Neuronal stem cell (in vitro differentiated cells): ENCODE measurements around the gene FAM241B.

ENCODE experiments used
- DNase-seq: peaks from one replicate; pipeline ENCODE4 v3.0.0-alpha.2; 2013; ENCODE audit warnings: low spot score
- H2AFZ ChIP-seq: one replicate; pipeline ENCODE4 v1.6.1; 2013; ENCODE audit warnings: mild to moderate bottlenecking, low read length, inconsistent platforms
- H2AK5ac ChIP-seq: 2 replicates; pipeline ENCODE4 v1.6.1; 2013; ENCODE audit warnings: low read depth, mild to moderate bottlenecking, inconsistent platforms, low read length, moderate library complexity, mixed read lengths
- H2BK120ac ChIP-seq: 2 replicates; pipeline ENCODE4 v1.6.1; 2013; ENCODE audit warnings: low read depth, mild to moderate bottlenecking, inconsistent platforms, low read length, moderate library complexity, mixed read lengths
- H2BK12ac ChIP-seq: one replicate; pipeline ENCODE4 v1.6.1; 2013; ENCODE audit warnings: low read length, inconsistent platforms
- H2BK15ac ChIP-seq: 2 replicates; pipeline ENCODE4 v1.6.1; 2013; ENCODE audit warnings: mild to moderate bottlenecking, low read length, inconsistent platforms, mixed read lengths
- H2BK5ac ChIP-seq: one replicate; pipeline ENCODE4 v1.6.1; 2013; ENCODE audit warnings: inconsistent platforms, mild to moderate bottlenecking, low read length, moderate library complexity
- H3K14ac ChIP-seq: one replicate; pipeline ENCODE4 v1.6.1; 2013; ENCODE audit warnings: low read length, inconsistent platforms
- H3K18ac ChIP-seq: 2 replicates; pipeline ENCODE4 v1.6.1; 2013; ENCODE audit warnings: low read length, inconsistent platforms
- H3K23ac ChIP-seq: 2 replicates; pipeline ENCODE4 v1.6.1; 2013; ENCODE audit warnings: low read depth, mild to moderate bottlenecking, mixed read lengths, low read length, inconsistent platforms; ENCODE audit not compliant: poor library complexity
- H3K27ac ChIP-seq: replicated peaks from 3 replicates; pipeline ENCODE4 v1.5.1; 2013; ENCODE audit warnings: low read length, inconsistent platforms
- H3K27me3 ChIP-seq, 3 experiments: 2 replicates each; pipeline ENCODE4 v1.6.1; 2013; ENCODE audit warnings: low read length in 3 of 3, mild to moderate bottlenecking in 2 of 3, inconsistent platforms in 1 of 3, low read depth in 1 of 3, mixed read lengths in 1 of 3, moderate library complexity in 1 of 3; ENCODE audit not compliant: control insufficient read depth in 3 of 3, insufficient read depth in 3 of 3
- H3K36me3 ChIP-seq, 2 donors: replicated peaks in 1 of 2; 2 replicates each; pipeline ENCODE4 v1.6.1; 2013; ENCODE audit warnings: low read length in 2 of 2; ENCODE audit not compliant: control insufficient read depth in 2 of 2, insufficient read depth in 2 of 2
- H3K4ac ChIP-seq: 2 replicates; pipeline ENCODE4 v1.6.1; 2013; ENCODE audit warnings: inconsistent platforms, mild to moderate bottlenecking, low read length, moderate library complexity
- H3K4me1 ChIP-seq, 2 donors: 1 replicate in 1 of 2; 2 replicates in 1 of 2; pipeline ENCODE4 v1.6.1; 2013; ENCODE audit warnings: low read length in 2 of 2, low read depth in 1 of 2; ENCODE audit not compliant: control insufficient read depth in 2 of 2, insufficient read depth in 1 of 2
- H3K4me2 ChIP-seq: one replicate; pipeline ENCODE4 v1.6.1; 2013; ENCODE audit warnings: mild to moderate bottlenecking, low read length, inconsistent platforms; ENCODE audit not compliant: insufficient read depth, poor library complexity, severe bottlenecking
- H3K4me3 ChIP-seq, 2 donors: 2 replicates each; pipeline ENCODE4 v1.5.1; 2013; ENCODE audit warnings: low read length in 2 of 2, mild to moderate bottlenecking in 2 of 2, inconsistent platforms in 1 of 2, moderate library complexity in 1 of 2
- H3K79me1 ChIP-seq: one replicate; pipeline ENCODE4 v1.6.1; 2013; ENCODE audit warnings: low read depth, mild to moderate bottlenecking, inconsistent platforms, low read length, moderate library complexity
- H3K9ac ChIP-seq: one replicate; pipeline ENCODE4 v1.6.1; 2013; ENCODE audit warnings: mild to moderate bottlenecking, low read depth, low read length, inconsistent platforms; ENCODE audit not compliant: poor library complexity
- H3K9me3 ChIP-seq, 2 donors: replicated peaks in 1 of 2; 2 replicates each; pipeline versions ENCODE3 to v1.6.1; 2013; ENCODE audit warnings: low read length in 2 of 2, mild to moderate bottlenecking in 2 of 2, inconsistent platforms in 1 of 2, low read depth in 1 of 2, mixed read lengths in 1 of 2, moderate library complexity in 1 of 2; ENCODE audit not compliant: control insufficient read depth in 2 of 2, insufficient read depth in 1 of 2
- H4K8ac ChIP-seq: one replicate; pipeline ENCODE4 v1.6.1; 2013; ENCODE audit warnings: low read depth, mild to moderate bottlenecking, inconsistent platforms, low read length, moderate library complexity
- H4K91ac ChIP-seq: one replicate; pipeline ENCODE4 v1.6.1; 2013; ENCODE audit warnings: low read length, low read depth, mild to moderate bottlenecking, inconsistent platforms; ENCODE audit not compliant: poor library complexity
- WGBS, 2 donors: extraction: QIAGEN DNeasy Blood & Tissue Kit; methylation state at CpG; one replicate each; pipeline ENCODE4 v1.1.7; 2013; ENCODE audit warnings: missing lambda C conversion rate in 2 of 2, mixed read lengths in 1 of 2; ENCODE audit not compliant: insufficient read length in 2 of 2, insufficient replicate concordance in 1 of 2; ENCODE audit errors: extremely low coverage in 2 of 2; 5-methylcytosine and 5-hydroxymethylcytosine counted together

FAM241B gene

GRCh38 chr10:69614130-69614529 lies 15.9 kb upstream of the FAM241B start:
- H3K23ac ChIP-seq, result no peak overlapping the region
- H2BK120ac ChIP-seq, result no peak overlapping the region
- H2BK15ac ChIP-seq, result no peak overlapping the region
- H3K14ac ChIP-seq, result no peak overlapping the region
- no peak overlapping the region for H3K9ac ChIP-seq
- no CpG with 5 or more reads among the region's 1 CpG for WGBS, 2 donors
- no peak overlapping the region for H2AFZ ChIP-seq
- no peak overlapping the region for H2AK5ac ChIP-seq
- no peaks in the 10 kb centered on the region for H3K79me1 ChIP-seq
- H3K4ac ChIP-seq, result no peak overlapping the region
- H3K18ac ChIP-seq, result no peak overlapping the region
- H3K27ac ChIP-seq, result no peak overlapping the region
- H3K4me3 ChIP-seq, result no peak overlapping the region
- no peak overlapping the region for H3K4me2 ChIP-seq
- no peak overlapping the region for H4K8ac ChIP-seq
- no peak overlapping the region for H4K91ac ChIP-seq
- no peak overlapping the region for H2BK5ac ChIP-seq
- peaks cover 0 to 19% (median 0%) of the 10 kb centered on the region in 3 experiments for H3K27me3 ChIP-seq
- peaks cover 0 to 4% of the 10 kb centered on the region in 2 donors for H3K9me3 ChIP-seq
- no peak overlapping the region for H2BK12ac ChIP-seq
- no peaks in the 10 kb centered on the region for H3K4me1 ChIP-seq
- DNase-seq, result no peak
- H3K36me3 ChIP-seq, result no peaks in the 10 kb centered on the region

GRCh38 chr10:69616358-69616757 lies 13.7 kb upstream of the FAM241B start:
- H4K8ac ChIP-seq, result no peak overlapping the region
- H2AFZ ChIP-seq, result no peak overlapping the region
- peaks cover 0 to 9% of the 10 kb centered on the region in 2 donors for H3K4me1 ChIP-seq
- no peak overlapping the region for H2BK5ac ChIP-seq
- H2AK5ac ChIP-seq, result no peak overlapping the region
- no peaks in the 10 kb centered on the region for H3K79me1 ChIP-seq
- no peak overlapping the region for H3K4me3 ChIP-seq
- H2BK120ac ChIP-seq, result no peak overlapping the region
- H3K27ac ChIP-seq, result no peak overlapping the region
- H2BK15ac ChIP-seq, result no peak overlapping the region
- no peak for DNase-seq
- no peak overlapping the region for H2BK12ac ChIP-seq
- no peaks in the 10 kb centered on the region for H3K36me3 ChIP-seq
- H3K9me3 ChIP-seq, result peaks cover 0 to 3% of the 10 kb centered on the region in 2 donors
- no peak overlapping the region for H3K4me2 ChIP-seq
- WGBS, 2 donors, result no CpG with 5 or more reads among the region's 4 CpGs
- H3K14ac ChIP-seq, result no peak overlapping the region
- peaks cover 0 to 23% (median 0%) of the 10 kb centered on the region in 3 experiments for H3K27me3 ChIP-seq
- H4K91ac ChIP-seq, result no peak overlapping the region
- no peak overlapping the region for H3K9ac ChIP-seq
- H3K23ac ChIP-seq, result no peak overlapping the region
- no peak overlapping the region for H3K4ac ChIP-seq
- H3K18ac ChIP-seq, result no peak overlapping the region

- H3K27ac ChIP-seq, result no peak overlapping the region
- H3K4me2 ChIP-seq, result no peak overlapping the region
- H2BK5ac ChIP-seq, result no peak overlapping the region
- H3K9me3 ChIP-seq, result peaks cover 0 to 5% of the 10 kb centered on the region in 2 donors
- DNase-seq, result no peak
- no peak overlapping the region for H3K4me3 ChIP-seq
- H3K9ac ChIP-seq, result no peak overlapping the region
- no peak overlapping the region for H2BK12ac ChIP-seq
- no peak overlapping the region for H3K18ac ChIP-seq
- no peak overlapping the region for H3K23ac ChIP-seq
- H3K27me3 ChIP-seq, result peaks cover 0 to 23% (median 0%) of the 10 kb centered on the region in 3 experiments
- WGBS, 2 donors, result no CpG with 5 or more reads among the region's 2 CpGs
- peak overlapping the region; percentile 6 for H2BK120ac ChIP-seq
- H4K8ac ChIP-seq, result no peak overlapping the region
- no peak overlapping the region for H3K4ac ChIP-seq
- no peaks in the 10 kb centered on the region for H3K36me3 ChIP-seq
- no peak overlapping the region for H2AFZ ChIP-seq
- H3K4me1 ChIP-seq, result peaks cover 0 to 9% of the 10 kb centered on the region in 2 donors
- no peaks in the 10 kb centered on the region for H3K79me1 ChIP-seq
- no peak overlapping the region for H3K14ac ChIP-seq
- peak overlapping the region; percentile 72 for H2AK5ac ChIP-seq
- H2BK15ac ChIP-seq, result peak overlapping the region; percentile 40
- no peak overlapping the region for H4K91ac ChIP-seq
These were observed 11.3 kb upstream of the FAM241B start for GRCh38 chr10:69618746-69619145.

GRCh38 chr10:69619626-69620025 lies 10.4 kb upstream of the FAM241B start:
- H2BK15ac ChIP-seq, result no peak overlapping the region
- no peak overlapping the region for H3K4me2 ChIP-seq
- H3K14ac ChIP-seq, result no peak overlapping the region
- H2BK5ac ChIP-seq, result no peak overlapping the region
- no peak overlapping the region for H4K91ac ChIP-seq
- H3K4ac ChIP-seq, result no peak overlapping the region
- no peak overlapping the region for H3K23ac ChIP-seq
- H2BK12ac ChIP-seq, result no peak overlapping the region
- H3K4me1 ChIP-seq, result peaks cover 0 to 9% of the 10 kb centered on the region in 2 donors
- peaks cover 0 to 23% (median 0%) of the 10 kb centered on the region in 3 experiments for H3K27me3 ChIP-seq
- no peak overlapping the region for H3K18ac ChIP-seq
- H3K27ac ChIP-seq, result no peak overlapping the region
- no peak overlapping the region for H4K8ac ChIP-seq
- H3K4me3 ChIP-seq, result no peak overlapping the region
- no peak overlapping the region for H2AK5ac ChIP-seq
- WGBS, 2 donors, result no CpG with 5 or more reads among the region's 7 CpGs
- no peaks in the 10 kb centered on the region for H3K79me1 ChIP-seq
- H3K36me3 ChIP-seq, result no peaks in the 10 kb centered on the region
- DNase-seq, result no peak
- no peak overlapping the region for H3K9ac ChIP-seq
- no peak overlapping the region for H2BK120ac ChIP-seq
- H2AFZ ChIP-seq, result no peak overlapping the region
- H3K9me3 ChIP-seq, result peaks cover 3 to 5% of the 10 kb centered on the region in 2 donors
